IMR-90 (cell line): ENCODE data around the gene IL17REL.

Experiments
- MXI1 ChIP-seq: IDR thresholded peaks from 2 replicates; pipeline ENCODE4 v1.6.1; 2012; ENCODE audit warnings: low read depth, mild to moderate bottlenecking, low read length, moderate library complexity, borderline replicate concordance
- NFE2L2 ChIP-seq: fragments of 150-350 bp; IDR thresholded peaks from 2 replicates; pipeline ENCODE4 v1.6.1; 2016; ENCODE audit warnings: low read depth, mild to moderate bottlenecking, low read length
- POLR2A ChIP-seq: IDR thresholded peaks from 2 replicates; pipeline ENCODE4 v1.6.1; 2012; ENCODE audit warnings: mild to moderate bottlenecking, low read depth, low read length
- RAD21 ChIP-seq: IDR thresholded peaks from 2 replicates; pipeline ENCODE4 v1.6.1; 2012; ENCODE audit warnings: low read length, improper control_type of control experiment
- RCOR1 ChIP-seq: IDR thresholded peaks from 2 replicates; pipeline ENCODE4 v1.6.1; 2012; ENCODE audit warnings: mild to moderate bottlenecking, low read length, improper control_type of control experiment; ENCODE audit not compliant: insufficient replicate concordance
- SMC3 ChIP-seq: fragments of 150-350 bp; IDR thresholded peaks from 2 replicates; pipeline ENCODE4 v1.6.1; 2016; ENCODE audit warnings: low read depth, mild to moderate bottlenecking, antibody characterized with exemption, low read length, moderate library complexity
- TF ChIP-seq, protein P1 (sequence below): conservative IDR thresholded peaks from 2 replicates; pipeline ENCODE4 v1.5.1; 2012; ENCODE audit warnings: mild to moderate bottlenecking, low read depth, low read length, improper control_type of control experiment

DNA sequence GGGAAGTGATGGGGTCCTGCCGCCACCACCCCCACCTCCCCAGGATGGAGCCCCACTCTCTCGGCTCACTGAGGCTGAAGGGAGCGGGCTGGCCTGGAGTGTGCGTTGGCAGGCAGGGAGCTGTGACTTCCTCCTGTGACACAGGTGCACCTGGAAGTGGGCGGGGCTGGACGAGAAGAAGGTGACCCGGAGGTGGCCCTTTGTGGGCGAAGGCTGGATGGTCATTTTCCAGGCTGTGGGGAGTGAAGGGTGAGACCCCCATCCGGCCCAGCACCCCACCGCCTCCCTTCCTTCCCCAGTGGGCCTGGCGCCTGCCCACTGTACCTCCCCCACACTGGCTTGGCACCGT lies 15.3 kb downstream of the IL17REL start:
- TF ChIP-seq, protein P1, sequence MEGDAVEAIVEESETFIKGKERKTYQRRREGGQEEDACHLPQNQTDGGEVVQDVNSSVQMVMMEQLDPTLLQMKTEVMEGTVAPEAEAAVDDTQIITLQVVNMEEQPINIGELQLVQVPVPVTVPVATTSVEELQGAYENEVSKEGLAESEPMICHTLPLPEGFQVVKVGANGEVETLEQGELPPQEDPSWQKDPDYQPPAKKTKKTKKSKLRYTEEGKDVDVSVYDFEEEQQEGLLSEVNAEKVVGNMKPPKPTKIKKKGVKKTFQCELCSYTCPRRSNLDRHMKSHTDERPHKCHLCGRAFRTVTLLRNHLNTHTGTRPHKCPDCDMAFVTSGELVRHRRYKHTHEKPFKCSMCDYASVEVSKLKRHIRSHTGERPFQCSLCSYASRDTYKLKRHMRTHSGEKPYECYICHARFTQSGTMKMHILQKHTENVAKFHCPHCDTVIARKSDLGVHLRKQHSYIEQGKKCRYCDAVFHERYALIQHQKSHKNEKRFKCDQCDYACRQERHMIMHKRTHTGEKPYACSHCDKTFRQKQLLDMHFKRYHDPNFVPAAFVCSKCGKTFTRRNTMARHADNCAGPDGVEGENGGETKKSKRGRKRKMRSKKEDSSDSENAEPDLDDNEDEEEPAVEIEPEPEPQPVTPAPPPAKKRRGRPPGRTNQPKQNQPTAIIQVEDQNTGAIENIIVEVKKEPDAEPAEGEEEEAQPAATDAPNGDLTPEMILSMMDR = no peak
- no peak for TF ChIP-seq RAD21
- no peak for TF ChIP-seq RCOR1
- no peak for TF ChIP-seq SMC3
- no peak for TF ChIP-seq MXI1
- no peak for TF ChIP-seq NFE2L2
- TF ChIP-seq POLR2A = no peak
